ENCODE data around the gene STK24.

- TF ChIP-seq EZH2 (optimal IDR thresholded peaks at IDR 0.05; ENCODE audit: low read depth, low read length) (no peak), CTCF (IDR thresholded peaks at IDR 0.05; ENCODE audit: low read length) (no peak)
Observed at GRCh38 chr13:98619556-98619955, 42.6 kb upstream of the STK24 start.

Data from MM.1S (cell line).